WERI-Rb-1 (cell line): ENCODE measurements around the gene NMNAT2.
"Not testable (repeated sequence)": the region's sequence is repeated elsewhere in the genome, so short reads cannot be mapped to it uniquely, and the experiment has no call there.

Experiments
- DNase-seq: peaks from one replicate; pipeline ENCODE4 v3.0.0-alpha.2; 2020
- H3K27ac ChIP-seq: fragments of 250-450 bp; sonication (Bioruptor Pico); 2 replicates; pipeline ENCODE4 v1.5.1; 2020; ENCODE audit warnings: mild to moderate bottlenecking, moderate library complexity
- H3K27me3 ChIP-seq: fragments of 250-450 bp; sonication (Bioruptor Pico); 2 replicates; pipeline ENCODE4 v1.5.1; 2021; ENCODE audit warnings: mild to moderate bottlenecking, low read depth, moderate library complexity; ENCODE audit not compliant: insufficient read depth, severe bottlenecking
- H3K36me3 ChIP-seq: fragments of 250-450 bp; sonication (Bioruptor Pico); 2 replicates; pipeline ENCODE4 v1.5.1; 2020; ENCODE audit warnings: mild to moderate bottlenecking, moderate library complexity
- H3K4me3 ChIP-seq: 2 replicates; pipeline ENCODE4 v1.5.1; 2011; ENCODE audit warnings: low read depth, mild to moderate bottlenecking, control low read depth, low read length
- H3K9me3 ChIP-seq: fragments of 250-450 bp; sonication (Bioruptor Pico); 2 replicates; pipeline ENCODE4 v1.5.1; 2021; ENCODE audit warnings: mild to moderate bottlenecking, moderate library complexity; ENCODE audit not compliant: severe bottlenecking
- TF ChIP-seq, protein P1 (sequence below): IDR thresholded peaks from 2 replicates; pipeline ENCODE4 v1.5.1; 2011; ENCODE audit warnings: low read depth, mild to moderate bottlenecking, control low read depth, inconsistent platforms, low read length

Gene NMNAT2

DNA sequence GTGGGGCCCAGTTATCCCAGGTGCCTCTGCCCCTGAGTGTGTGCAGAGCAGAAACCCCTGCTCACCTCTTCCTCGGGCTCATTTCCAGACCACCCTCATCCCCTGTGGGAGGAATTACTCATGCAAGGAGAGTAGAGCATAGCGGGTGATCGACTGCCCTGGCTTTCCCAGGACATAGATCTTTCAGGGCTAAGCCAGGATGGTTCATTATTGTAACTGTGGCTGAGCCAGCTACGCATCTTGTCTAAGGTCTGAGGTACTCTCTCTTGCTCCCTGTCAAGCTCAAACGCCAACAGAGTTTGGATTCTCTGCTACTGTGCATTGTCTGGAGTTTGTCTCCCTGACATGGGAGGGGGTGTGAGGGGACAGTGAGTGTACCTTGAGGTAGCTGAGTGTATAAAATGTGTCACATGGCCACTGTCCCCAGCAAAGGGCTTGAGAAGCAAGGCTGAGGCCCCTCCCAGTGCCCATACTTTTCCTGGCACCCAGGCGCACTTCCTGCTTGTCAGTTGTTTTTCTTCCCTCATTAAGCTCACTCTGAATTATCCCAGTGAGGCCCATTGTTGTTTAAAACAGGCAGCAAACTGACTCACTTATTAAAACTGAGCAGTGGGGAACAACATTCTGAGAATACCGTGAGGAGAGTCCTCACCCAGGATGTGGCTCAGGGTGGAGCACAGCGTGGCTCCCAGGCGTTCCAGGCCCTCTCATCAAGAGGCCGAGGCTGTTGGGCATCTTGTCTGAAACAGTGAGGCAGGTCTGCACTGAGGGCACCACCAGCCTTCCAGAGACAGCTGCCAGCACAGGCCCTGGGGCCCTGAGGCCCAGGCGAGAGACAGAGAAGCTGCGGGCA, 139.2 kb downstream of the NMNAT2 start:
- no peak for DNase-seq
- no peak overlapping the region for H3K4me3 ChIP-seq
- H3K36me3 ChIP-seq: no peaks in the 10 kb centered on the region
- no peak overlapping the region for H3K27ac ChIP-seq
- TF ChIP-seq, protein P1, sequence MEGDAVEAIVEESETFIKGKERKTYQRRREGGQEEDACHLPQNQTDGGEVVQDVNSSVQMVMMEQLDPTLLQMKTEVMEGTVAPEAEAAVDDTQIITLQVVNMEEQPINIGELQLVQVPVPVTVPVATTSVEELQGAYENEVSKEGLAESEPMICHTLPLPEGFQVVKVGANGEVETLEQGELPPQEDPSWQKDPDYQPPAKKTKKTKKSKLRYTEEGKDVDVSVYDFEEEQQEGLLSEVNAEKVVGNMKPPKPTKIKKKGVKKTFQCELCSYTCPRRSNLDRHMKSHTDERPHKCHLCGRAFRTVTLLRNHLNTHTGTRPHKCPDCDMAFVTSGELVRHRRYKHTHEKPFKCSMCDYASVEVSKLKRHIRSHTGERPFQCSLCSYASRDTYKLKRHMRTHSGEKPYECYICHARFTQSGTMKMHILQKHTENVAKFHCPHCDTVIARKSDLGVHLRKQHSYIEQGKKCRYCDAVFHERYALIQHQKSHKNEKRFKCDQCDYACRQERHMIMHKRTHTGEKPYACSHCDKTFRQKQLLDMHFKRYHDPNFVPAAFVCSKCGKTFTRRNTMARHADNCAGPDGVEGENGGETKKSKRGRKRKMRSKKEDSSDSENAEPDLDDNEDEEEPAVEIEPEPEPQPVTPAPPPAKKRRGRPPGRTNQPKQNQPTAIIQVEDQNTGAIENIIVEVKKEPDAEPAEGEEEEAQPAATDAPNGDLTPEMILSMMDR: no peak
- no peaks in the 10 kb centered on the region for H3K9me3 ChIP-seq
- H3K27me3 ChIP-seq: no peaks in the 10 kb centered on the region

DNA sequence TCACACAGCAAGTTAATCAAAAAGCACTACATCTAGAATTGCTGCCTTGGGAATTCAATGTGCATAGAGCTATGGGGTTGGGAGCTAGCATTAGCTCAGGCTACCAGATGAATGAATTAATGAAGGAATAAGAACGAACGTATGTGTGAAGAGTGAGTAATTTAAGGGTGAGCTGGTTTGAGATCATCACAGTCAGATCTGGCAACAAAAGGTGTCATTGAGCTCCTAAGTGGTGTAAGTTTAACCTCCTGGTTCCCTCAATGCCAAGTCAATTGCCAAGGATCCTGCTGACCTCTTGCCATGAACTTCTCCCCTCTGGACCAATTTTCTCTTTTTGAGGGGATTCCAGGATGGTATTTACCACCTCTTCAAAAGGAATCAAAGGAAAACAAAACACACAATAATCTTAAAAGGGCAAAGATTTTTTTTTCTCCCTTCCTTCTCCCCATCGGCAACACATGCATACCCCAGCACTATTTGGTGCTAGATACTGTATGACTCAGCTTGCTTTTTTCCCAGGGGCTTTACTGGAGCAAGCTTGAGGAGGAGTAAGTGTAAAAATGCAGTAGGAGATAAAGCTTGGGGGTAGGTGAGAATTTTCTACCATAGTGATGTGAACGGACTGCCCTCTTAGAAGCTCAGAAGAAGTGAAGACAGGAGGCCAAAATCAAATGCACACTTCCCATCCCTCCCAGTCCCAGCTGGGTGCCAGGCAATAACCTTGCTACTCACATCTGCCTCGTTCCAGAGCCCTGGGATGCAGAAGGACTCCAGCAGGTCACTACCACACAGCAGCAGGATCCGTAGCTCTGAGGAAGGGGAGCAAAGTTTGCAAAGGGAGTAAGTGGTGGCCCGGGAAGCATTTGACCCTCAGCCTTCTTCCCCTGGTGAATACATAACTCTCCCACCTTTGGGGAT, 140.1 kb downstream of the NMNAT2 start:
- H3K27ac ChIP-seq: no peak overlapping the region
- no peak overlapping the region for H3K4me3 ChIP-seq
- DNase-seq: no peak
- no peaks in the 10 kb centered on the region for H3K9me3 ChIP-seq
- TF ChIP-seq, protein P1: no peak
- no peaks in the 10 kb centered on the region for H3K27me3 ChIP-seq
- no peaks in the 10 kb centered on the region for H3K36me3 ChIP-seq

DNA sequence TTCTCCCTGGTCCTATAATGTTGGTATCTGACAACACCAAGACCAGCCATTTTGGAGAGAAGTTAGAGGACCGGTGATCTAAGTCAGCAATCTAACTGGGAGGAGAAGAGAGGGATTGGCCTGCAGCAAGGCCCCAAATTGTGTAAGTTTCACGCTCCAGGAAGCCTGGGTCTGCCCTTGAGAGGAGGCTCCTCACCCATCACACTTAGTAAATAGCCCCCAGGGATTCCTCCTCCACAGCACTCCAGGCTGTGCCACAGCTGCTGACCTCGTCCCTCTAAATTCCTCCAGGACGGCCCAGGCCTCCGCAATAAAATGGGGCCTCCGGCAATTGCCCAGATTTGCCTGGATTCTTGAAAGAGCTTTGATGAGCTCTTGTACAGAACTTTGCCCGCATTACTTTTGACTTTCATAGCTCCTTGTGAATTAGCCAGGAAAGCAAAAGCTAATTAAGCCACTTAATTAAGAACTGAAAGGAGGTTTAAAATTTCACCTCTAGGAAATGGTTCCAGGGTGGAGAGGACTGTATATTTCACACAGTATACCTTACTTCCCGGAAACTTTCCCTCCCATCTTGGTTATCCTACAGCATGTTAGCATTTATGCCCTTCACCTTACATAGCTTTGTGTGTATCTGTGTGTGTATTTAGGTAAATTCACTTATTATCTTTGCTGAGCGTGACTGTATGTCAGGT, 141.6 kb downstream of the NMNAT2 start:
- no peak for DNase-seq
- TF ChIP-seq, protein P1: no peak
- no peaks in the 10 kb centered on the region for H3K9me3 ChIP-seq
- H3K27me3 ChIP-seq: no peaks in the 10 kb centered on the region
- no peaks in the 10 kb centered on the region for H3K36me3 ChIP-seq
- no peak overlapping the region for H3K4me3 ChIP-seq
- H3K27ac ChIP-seq: no peak overlapping the region

DNA sequence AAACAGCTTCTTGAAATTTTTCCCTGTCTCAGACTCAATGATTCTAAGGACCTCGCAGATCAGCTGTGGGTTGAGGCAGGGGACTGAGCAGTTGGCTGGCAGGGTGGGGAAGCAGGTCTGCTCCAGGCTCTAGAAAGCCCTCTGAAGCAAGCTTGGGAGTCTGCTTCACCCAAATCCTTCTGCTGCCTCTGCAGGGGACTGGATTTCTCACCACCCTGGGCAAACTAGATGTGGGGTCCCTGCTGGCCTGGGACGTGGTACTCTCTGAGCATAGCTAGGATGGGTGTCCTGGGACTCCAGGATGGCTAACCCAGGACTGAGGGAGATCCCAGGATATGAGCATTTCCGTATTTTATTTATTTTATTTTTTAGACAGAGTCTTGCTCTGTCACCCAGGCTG, 142.9 kb downstream of the NMNAT2 start:
- no peak for DNase-seq
- TF ChIP-seq, protein P1: no peak
- Histone ChIP-seq H3K9me3 (no peaks in the 10 kb centered on the region), H3K27me3 (no peaks in the 10 kb centered on the region), H3K27ac (no peak overlapping the region), H3K36me3 (no peaks in the 10 kb centered on the region), H3K4me3 (no peak overlapping the region)

DNA sequence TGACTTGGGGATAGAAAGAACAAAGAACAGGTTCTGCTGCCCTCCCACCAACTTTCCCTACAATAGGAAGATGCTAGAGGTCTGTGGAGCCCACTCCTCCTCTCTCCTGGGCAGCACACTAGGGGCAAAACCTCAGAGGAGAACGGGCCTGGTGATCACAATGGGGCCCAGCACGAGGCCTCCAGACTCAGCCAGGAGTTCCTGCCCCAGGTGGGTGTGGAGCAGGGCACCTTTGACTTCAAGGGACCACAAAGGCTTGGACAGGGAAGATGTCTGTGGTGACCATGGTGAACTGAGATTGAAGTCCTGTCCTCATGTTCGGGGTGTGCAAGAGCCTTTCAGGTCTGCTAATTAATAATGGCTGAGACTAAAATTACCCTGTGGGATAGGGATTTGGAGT, 143.3 kb downstream of the NMNAT2 start:
- no peaks in the 10 kb centered on the region for H3K9me3 ChIP-seq
- no peaks in the 10 kb centered on the region for H3K36me3 ChIP-seq
- H3K27ac ChIP-seq: no peak overlapping the region
- TF ChIP-seq, protein P1: no peak
- H3K27me3 ChIP-seq: no peaks in the 10 kb centered on the region
- H3K4me3 ChIP-seq: no peak overlapping the region
- no peak for DNase-seq

DNA sequence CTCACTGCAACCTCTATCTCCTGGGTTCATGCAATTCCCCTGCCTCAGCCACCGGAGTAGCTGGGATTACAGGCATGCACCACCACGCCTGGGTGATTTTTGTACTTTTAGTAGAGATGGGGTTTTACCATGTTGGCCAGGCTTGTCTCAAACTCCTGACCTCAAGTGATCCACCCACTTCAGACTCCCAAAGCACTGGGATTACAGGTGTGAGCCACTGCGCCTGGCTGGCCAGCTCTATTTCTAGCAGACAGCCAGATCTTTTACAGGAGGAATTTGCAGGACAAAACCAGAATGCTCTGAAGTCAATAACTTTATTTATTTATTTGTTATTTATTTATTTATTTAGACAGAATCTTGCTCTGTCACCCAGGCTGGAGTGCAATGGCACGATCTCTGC, 144.2 kb downstream of the NMNAT2 start:
- not testable (repeated sequence) for H3K36me3 ChIP-seq, H3K4me3 ChIP-seq, H3K9me3 ChIP-seq, H3K27ac ChIP-seq, H3K27me3 ChIP-seq, DNase-seq
